A549 (cell line): Measurements from ENCODE around the gene GPR158.

Source experiments
- CTCF ChIP-seq: fragments of >200 bp; sonication (Bioruptor Twin); formaldehyde crosslinking; IDR thresholded peaks from 3 replicates; pipeline ENCODE4 v1.5.1; 2016
- USF2 ChIP-seq: fragments of 450-650 bp; IDR thresholded peaks from 2 replicates; pipeline ENCODE4 v1.6.1; 2014; ENCODE audit warnings: antibody characterized with exemption

- TF ChIP-seq CTCF (no peak), USF2 (no peak)
Observed at GRCh38 chr10:25492040-25492439, 317.2 kb downstream of the GPR158 start.
